Stimulated activated CD4-positive, alpha-beta T cell treated with anti-CD3 and anti-CD28 coated beads, Interleukin-4, amount 100 ng/mL, for 24 hours (primary cell): ENCODE results near the gene HOXB8.
A peak's percentile ranks its signal among the peaks of the same experiment; 100 is the strongest.

Source experiments
- DNase-seq: peaks from one replicate; pipeline ENCODE4 v3.0.0-alpha.2; 2020

Gene HOXB8

GRCh38 chr17:48596000-48596734 is 18.9 kb downstream of the HOXB8 start:
- DNase-seq = peak; percentile 45

GRCh38 chr17:48595278-48595999 is 19.7 kb downstream of the HOXB8 start:
- no peak for DNase-seq

DNA sequence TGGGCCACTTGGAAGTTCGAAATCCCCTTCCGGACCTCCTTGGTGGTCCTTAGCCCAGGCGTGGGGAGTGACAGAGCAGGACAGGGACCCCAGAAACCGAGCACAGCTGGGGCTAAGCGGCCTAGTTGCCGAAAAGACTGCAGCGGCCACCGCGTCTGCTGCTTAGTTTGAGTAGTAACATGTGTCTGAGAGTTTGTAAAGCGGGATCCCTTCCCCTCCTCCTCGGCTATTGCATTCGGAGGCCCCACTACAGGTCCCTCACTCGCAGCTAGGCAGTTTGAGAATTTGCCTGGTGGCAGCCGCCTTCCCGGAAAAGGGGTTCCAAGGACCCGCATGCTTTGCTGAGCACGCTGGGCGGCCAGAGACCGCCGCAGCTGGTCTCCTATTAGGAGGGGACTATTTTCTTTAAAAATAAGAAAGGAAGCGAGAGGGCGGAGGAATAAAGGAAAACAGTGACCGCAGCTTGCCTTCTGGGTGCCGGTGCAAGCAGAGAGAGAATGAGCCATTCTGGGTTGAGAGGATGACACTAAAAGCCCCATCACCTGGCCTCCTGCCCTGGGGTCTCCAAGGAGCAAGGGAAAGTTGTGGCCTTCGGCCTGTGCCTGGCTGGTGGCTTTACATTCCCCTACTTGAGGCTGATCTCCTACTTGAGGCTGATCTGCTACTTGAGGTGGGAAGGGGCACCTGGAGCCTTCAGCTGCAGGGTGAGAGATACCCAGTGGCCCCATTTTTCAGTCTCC is 20.4 kb downstream of the HOXB8 start:
- DNase-seq = no peak

DNA sequence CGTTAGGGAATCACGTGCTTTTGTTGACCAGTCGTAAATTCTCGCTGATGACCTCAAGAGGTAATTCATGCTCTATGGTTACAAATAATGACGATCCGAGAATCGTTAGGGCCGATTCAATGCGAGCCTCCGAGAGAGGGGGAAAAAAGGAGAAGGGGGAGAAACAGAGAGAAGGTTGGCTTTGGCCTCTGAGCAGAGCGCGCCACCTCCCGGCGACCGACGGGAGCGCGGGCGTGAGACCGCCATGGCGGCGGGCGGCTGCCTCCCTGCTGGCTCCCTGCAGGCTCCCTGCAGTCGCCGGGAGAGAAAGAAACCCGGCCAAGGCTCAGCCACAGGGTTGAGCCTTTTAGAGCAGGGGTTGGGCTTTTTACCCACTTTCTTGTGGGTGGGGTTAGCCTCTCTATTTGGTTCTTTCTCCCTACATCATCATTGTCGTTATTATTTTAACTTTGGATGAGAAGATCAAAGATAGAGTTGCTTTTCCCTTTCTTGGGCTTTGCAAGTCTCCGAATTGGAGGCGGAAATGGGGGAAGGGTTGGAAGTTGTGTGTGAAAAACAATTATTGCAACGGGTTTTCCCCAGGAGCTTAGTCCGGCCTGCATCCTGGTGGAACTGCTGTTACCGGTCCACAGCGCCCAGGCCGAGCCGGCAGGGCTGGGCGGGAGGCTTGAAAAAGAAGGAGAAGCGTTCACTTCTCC is 21.1 kb downstream of the HOXB8 start:
- peak; percentile 84 for DNase-seq

- DNase-seq = no peak
Measured at GRCh38 chr17:48593126-48593829, 21.8 kb downstream of the HOXB8 start, which contains the start of gene HOXB5. HOXB5 (minus strand) TSS chr17:48593779; CDS start chr17:48593682, 97 bp downstream.

DNA sequence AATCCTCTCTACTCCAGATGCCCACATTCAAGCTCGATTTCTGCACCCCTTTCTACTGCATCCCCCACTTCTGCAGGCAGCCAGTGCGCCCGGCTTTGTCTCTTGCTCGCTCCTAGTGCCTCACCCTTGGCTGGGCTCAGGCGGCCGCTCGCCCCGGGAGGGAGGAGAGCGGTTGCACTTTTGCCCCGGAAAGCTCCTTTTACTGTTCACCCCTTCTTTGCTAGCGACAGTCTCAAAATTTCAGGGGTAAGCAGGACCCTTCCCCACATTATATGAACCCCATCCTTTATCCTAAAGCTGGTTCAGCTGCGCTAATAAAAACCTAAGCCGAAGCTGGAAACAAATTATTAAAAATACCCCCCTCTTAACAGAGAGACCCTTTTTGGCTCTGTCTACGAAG is 22.5 kb downstream of the HOXB8 start:
- DNase-seq = no peak

DNA sequence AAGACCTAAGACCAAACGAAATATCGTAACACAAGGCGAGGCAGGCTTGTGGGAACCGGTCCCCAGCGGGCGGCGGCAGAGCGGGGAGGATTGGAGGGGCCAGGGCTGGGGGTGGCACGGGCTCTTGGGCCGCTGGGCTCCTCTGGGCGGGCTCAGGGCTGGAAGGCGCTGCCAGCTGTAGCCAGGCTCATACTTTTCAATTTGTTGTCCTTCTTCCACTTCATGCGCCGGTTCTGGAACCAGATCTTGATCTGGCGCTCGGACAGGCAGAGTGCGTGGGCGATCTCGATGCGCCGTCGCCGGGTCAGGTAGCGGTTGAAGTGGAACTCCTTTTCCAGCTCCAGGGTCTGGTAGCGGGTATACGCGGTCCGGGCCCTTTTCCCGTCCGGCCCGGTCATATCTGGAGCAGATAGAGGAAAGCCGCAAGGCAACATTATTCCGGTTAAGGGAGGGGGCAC is 23.0 kb downstream of the HOXB8 start:
- DNase-seq = no peak

GRCh38 chr17:48591255-48592056 is 23.6 kb downstream of the HOXB8 start:
- no peak for DNase-seq

DNA sequence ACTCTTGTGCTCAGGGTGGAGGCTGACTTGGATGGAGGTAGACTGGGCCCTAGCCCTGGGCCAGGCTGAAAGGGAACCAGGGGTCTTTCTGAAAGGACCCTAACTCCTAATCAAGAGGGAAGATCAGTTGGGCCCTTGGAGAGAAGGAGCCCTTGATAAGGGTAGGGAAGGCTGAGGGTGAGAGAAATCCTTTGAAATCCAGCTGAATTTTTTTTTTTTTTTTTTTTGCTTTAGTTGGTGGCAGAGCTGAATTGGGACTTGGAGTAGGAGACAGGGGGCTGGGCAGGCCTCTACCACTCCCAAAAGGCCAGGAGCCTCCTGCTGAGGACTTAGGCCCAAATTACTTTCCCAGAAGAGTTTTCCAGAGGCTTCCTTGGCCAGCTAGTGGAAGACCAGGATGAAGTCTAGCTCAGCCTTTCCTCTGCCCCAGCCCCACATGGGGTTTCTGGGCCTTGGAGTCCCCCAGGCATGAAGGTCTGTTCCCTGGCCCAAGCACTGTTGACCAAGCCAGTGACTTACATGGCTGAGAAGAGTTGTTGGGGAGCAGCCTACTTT is 24.4 kb downstream of the HOXB8 start:
- DNase-seq = no peak

GRCh38 chr17:48589831-48590606 is 25.1 kb downstream of the HOXB8 start, which contains the start of gene HOXB3:
HOXB3 (minus strand) TSS chr17:48590241; CDS start chr17:48552474, 37,767 bp downstream.
- no peak for DNase-seq

DNA sequence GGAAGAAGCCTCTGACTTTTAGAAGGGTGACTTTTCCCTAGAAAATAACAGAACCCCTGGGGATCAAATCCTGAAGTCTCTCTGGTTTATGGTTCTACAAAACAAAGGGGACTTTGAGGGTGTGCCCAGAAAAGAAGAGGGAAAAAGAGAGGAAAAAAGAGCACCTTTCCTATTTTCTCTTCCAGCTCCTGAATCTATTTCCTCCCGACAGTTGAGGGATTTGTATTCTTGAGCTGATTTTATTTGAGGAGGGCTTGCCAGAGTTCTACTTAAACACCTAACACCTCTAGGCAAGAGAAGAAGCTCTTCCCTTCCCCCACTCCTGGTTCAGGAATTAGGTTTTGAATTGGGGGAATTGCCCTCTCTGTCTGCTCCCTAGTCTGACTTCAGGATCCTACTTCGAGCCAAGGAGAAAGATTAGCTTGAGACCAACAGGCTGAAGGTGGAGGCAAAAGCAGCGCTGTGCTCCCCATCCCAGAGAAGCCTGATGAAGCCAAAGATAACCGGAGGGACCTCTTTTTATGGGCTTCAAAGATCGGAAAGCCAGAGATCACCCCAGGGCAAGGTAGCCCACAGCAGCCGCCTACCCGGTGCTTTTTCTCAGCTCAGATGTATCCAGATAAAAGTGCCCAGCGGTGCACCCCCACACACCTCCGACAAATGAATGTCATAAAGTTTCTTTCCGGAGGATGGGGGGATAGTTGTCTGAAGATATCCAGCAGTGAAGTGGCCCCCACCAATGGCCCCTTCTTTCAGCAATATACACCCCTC is 25.8 kb downstream of the HOXB8 start:
- DNase-seq = no peak

DNA sequence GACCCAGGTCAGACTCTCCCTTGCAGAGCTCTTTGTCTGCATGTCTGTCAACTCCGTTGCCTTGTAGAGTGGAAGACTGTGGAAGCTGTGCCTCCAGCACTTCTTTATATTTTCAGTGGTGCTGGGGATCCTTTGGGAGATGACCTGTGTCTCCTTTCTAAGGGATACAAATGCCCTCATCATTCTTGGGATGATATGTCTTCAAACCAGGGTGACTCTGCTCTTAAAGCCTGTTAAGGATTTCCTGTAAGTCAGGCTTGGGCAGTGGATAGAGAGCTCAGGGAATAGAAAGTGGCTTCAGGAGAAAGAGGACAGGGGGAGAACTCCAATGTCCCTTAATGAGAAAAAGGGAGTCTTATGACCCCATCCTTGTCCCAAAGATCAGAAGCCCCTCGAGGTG is 26.6 kb downstream of the HOXB8 start:
- DNase-seq = no peak

- no peak for DNase-seq
Measured at GRCh38 chr17:48588074-48588415, 27.0 kb downstream of the HOXB8 start.

DNA sequence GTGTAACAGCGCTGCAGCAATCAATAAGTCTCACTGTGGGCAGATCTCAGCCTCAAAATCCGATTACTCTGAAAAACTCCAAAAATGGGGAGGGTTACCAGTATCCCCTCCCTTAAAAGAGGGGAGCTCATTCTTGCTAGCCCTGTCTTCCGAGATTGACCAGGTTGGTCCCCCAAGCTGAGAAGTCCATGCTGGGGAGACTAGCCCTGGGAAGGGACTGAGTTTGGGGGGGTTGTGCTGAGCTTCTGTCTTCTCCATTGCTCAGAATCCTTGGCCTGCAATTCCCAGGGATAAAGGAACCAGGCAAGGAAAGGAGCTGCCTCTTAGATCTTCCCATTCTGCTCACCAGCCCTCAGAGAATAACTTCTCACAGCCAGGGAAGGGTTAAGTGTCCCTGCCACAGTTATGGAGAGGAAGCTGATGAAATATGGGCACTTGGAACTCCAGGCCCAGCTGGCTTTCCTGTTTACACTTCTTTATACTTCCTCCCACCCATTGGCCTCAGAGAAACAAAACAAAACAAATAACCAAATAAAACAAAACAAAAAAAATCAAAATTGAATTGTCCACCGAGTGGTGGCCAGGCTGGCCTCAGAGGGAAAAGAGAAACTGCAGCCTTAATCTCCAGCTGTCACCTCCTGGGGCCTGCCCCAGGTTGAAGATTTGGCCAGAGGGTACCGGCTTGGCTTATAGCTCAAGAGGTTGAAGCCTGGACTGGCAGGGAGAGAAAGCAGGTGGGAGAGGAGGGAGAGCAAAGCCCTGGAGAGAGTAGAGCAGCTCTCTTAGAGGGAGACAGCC is 27.6 kb downstream of the HOXB8 start:
- no peak for DNase-seq

GRCh38 chr17:48586355-48587258 is 28.5 kb downstream of the HOXB8 start:
- DNase-seq = no peak

GRCh38 chr17:48584223-48584741 is 30.8 kb downstream of the HOXB8 start:
- no peak for DNase-seq

DNA sequence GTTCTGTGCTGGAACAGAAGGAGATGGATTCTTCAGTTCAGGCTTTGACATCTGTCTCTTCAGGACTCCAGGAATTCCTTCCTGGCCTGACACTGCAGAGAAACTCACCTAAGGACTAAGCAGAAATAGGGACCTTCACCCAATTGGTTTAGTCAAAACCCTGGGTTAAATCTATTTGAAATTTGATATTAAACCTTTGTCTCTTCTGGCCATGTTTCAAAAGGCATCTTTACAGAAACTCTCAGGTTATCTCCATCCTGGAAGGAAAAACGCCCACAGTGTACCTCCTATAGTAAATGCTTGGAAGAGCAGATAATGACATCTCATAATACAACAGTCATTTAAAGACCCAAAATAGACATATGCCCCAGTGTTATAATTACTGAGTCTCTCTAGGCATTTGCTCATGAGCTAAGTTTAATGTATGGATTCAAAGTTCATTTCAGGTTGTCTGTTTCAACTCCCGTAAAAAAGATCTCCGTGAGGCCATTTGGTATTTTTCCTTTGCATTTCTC is 31.3 kb downstream of the HOXB8 start:
- no peak for DNase-seq
